Mesothelial cell of epicardium (in vitro differentiated cells): ENCODE measurements around the gene SOD2. TPM values are rescaled to one million over a fixed set of nuclear protein-coding genes. Genes with fewer than 3 reads are reported as not detected.

Experiments used
- DNase-seq, 2 experiments: peaks; one replicate each; pipeline ENCODE4 v3.0.0; 2021; ENCODE audit warnings: low spot score in 2 of 2; ENCODE audit not compliant: unreplicated experiment in 2 of 2
- H3K27ac Mint-ChIP-seq: 2 replicates; pipeline ENCODE4 v1.8.0; 2021; ENCODE audit warnings: mixed read lengths
- H3K27me3 Mint-ChIP-seq: 2 replicates; pipeline ENCODE4 v1.8.0; 2021; ENCODE audit warnings: low read depth, mixed read lengths
- H3K36me3 Mint-ChIP-seq: 2 replicates; pipeline ENCODE4 v1.8.0; 2021; ENCODE audit warnings: mixed read lengths
- H3K4me1 Mint-ChIP-seq: 2 replicates; pipeline ENCODE4 v1.8.0; 2021; ENCODE audit warnings: mixed read lengths
- H3K4me3 Mint-ChIP-seq: 2 replicates; pipeline ENCODE4 v1.8.0; 2021; ENCODE audit warnings: mild to moderate bottlenecking, moderate library complexity, mixed read lengths
- H3K9me3 Mint-ChIP-seq: 2 replicates; pipeline ENCODE4 v1.8.0; 2021; ENCODE audit warnings: mixed read lengths
- CTCF ChIP-seq: fragments of 200-600 bp; sonication (generic); IDR thresholded peaks from one replicate; pipeline ENCODE4 v1.5.0; 2021; ENCODE audit warnings: antibody characterized with exemption; ENCODE audit not compliant: unreplicated experiment
- total RNA-seq: library from RNA; stranded (reverse); gene quantifications from 3 replicates; pipeline ENCODE4 v1.2.1, GENCODE V29; 2021

SOD2 gene
- total RNA-seq, 1 donor from 2014 or later = 67.6 TPM

GRCh38 chr6:159682810-159683209, 10.2 kb downstream of the SOD2 start:
- Mint-ChIP-seq H3K27me3 (no peaks in the 10 kb centered on the region), H3K9me3 (no peaks in the 10 kb centered on the region), H3K4me1 (no peaks in the 10 kb centered on the region), H3K4me3 (no peak overlapping the region), H3K36me3 (peaks cover 22% of the 10 kb centered on the region), H3K27ac (no peak overlapping the region)
- TF ChIP-seq CTCF = no peak
- DNase-seq = no peak

GRCh38 chr6:159682295-159682694, 10.7 kb downstream of the SOD2 start:
- Mint-ChIP-seq H3K4me1 (no peaks in the 10 kb centered on the region), H3K4me3 (no peak overlapping the region), H3K27me3 (no peaks in the 10 kb centered on the region), H3K27ac (no peak overlapping the region), H3K36me3 (peaks cover 19% of the 10 kb centered on the region), H3K9me3 (no peaks in the 10 kb centered on the region)
- no peak for TF ChIP-seq CTCF
- no peak for DNase-seq

GRCh38 chr6:159681191-159681880, 11.7 kb downstream of the SOD2 start:
- no peaks in the 10 kb centered on the region for H3K9me3 Mint-ChIP-seq
- no peaks in the 10 kb centered on the region for H3K27me3 Mint-ChIP-seq
- H3K36me3 Mint-ChIP-seq = peaks cover 14% of the 10 kb centered on the region
- DNase-seq = no peak
- H3K4me3 Mint-ChIP-seq = no peak overlapping the region
- TF ChIP-seq CTCF = no peak
- H3K4me1 Mint-ChIP-seq = no peaks in the 10 kb centered on the region
- no peak overlapping the region for H3K27ac Mint-ChIP-seq

GRCh38 chr6:159680104-159680503, 12.9 kb downstream of the SOD2 start:
- no peak overlapping the region for H3K4me3 Mint-ChIP-seq
- H3K9me3 Mint-ChIP-seq = peaks cover 3% of the 10 kb centered on the region
- peaks cover 10% of the 10 kb centered on the region for H3K36me3 Mint-ChIP-seq
- DNase-seq = no peak
- no peaks in the 10 kb centered on the region for H3K27me3 Mint-ChIP-seq
- no peak for TF ChIP-seq CTCF
- H3K27ac Mint-ChIP-seq = peak overlapping the region; percentile 35
- H3K4me1 Mint-ChIP-seq = no peaks in the 10 kb centered on the region

GRCh38 chr6:159679091-159680077, 13.7 kb downstream of the SOD2 start:
- H3K4me3 Mint-ChIP-seq = no peak overlapping the region
- H3K36me3 Mint-ChIP-seq = peaks cover 6% of the 10 kb centered on the region
- peak overlapping the region; percentile 35 for H3K27ac Mint-ChIP-seq
- H3K27me3 Mint-ChIP-seq = no peaks in the 10 kb centered on the region
- no peaks in the 10 kb centered on the region for H3K4me1 Mint-ChIP-seq
- no peak for TF ChIP-seq CTCF
- DNase-seq = no peak
- peaks cover 3% of the 10 kb centered on the region for H3K9me3 Mint-ChIP-seq
